Hindlimb muscle (tissue), 1 donor: ENCODE measurements around the gene UBE2H. TPM values are rescaled to one million over a fixed set of nuclear protein-coding genes. Genes with fewer than 3 reads are reported as not detected.
"Not testable (repeated sequence)": the region's sequence is repeated elsewhere in the genome, so short reads cannot be mapped to it uniquely, and the experiment has no call there.

Source experiments
- DNase-seq: peaks from one replicate; pipeline ENCODE4 v3.0.0-alpha.2; 2013
- polyA plus RNA-seq: library from polyadenylated mRNA; unstranded; fragments of 120-200 nt; gene quantifications from one replicate; pipeline ENCODE4 v1.2.1, GENCODE V29; 2013; ENCODE audit not compliant: insufficient read length

UBE2H gene
- polyA plus RNA-seq, 1 donor: 99.4 TPM

GRCh38 chr7:129841465-129841864 is 111.3 kb downstream of the UBE2H start:
- DNase-seq: no peak

GRCh38 chr7:129840757-129841156 is 112.0 kb downstream of the UBE2H start:
- DNase-seq: no peak

GRCh38 chr7:129836983-129837382 is 115.8 kb downstream of the UBE2H start:
- no peak for DNase-seq

DNA sequence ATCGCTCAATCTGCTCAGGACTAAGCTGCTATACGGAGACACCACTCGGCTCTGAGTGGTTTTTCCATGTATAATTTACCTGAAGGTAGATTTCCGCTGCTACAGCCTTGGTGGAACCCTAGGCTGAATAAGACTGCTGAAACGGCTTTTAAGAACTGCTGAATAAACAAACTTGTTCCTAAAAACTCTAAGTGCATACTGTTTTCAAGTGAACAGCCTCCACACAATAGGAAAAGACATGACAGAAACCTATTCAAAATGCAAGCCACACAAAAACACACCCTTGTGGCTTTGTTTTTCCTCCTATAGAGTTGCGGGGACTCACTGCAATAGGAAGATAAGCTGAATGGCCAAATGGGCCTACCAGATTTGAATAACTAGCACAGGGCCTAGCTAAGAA is 117.2 kb downstream of the UBE2H start:
- no peak for DNase-seq

DNA sequence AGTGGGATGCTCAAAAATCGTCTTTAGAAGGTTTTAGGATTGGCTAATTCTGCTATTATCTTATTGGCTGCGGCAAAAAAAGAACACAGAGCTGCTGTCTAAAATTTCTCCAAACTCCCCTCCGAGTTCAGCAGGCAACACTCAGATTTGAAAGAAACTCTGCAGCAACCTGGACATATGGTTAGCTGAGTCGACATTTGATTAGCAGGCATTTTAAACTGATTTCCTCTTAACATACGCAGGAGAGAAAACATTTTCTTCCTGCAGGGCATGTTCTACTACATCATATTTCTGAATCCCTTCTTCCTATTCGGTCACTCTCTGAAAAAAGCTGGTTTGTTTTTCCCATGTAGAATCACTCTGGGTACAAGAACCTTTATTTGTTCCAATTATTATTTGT is 119.4 kb downstream of the UBE2H start:
- not testable (repeated sequence) for DNase-seq

DNA sequence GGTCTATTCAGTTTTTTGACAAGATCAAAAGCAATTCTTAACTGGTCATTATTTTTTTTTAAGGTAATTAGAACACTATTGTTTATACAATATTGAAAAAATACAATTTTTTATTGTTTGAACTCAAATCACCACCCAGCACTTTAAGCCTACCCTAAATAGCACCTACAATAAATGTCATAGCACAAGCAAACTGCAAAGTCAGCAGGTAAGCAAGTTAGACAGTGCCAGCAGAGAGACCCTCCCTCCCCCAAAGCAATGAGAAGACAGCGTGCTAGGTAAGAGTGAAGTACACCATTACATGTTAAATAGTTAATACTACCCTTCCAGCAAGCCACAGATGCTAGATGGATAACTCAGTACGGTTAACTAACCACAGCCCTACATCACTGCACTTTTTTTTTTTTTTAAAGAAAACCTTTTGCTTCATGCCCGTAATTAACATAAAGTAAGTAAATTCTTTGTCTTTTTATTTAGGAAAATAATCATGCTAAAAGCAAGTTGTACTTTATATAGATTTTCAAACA is 120.0 kb downstream of the UBE2H start:
- DNase-seq: no peak

- DNase-seq: no peak
Observed at GRCh38 chr7:129832282-129832681, 120.5 kb downstream of the UBE2H start.

DNA sequence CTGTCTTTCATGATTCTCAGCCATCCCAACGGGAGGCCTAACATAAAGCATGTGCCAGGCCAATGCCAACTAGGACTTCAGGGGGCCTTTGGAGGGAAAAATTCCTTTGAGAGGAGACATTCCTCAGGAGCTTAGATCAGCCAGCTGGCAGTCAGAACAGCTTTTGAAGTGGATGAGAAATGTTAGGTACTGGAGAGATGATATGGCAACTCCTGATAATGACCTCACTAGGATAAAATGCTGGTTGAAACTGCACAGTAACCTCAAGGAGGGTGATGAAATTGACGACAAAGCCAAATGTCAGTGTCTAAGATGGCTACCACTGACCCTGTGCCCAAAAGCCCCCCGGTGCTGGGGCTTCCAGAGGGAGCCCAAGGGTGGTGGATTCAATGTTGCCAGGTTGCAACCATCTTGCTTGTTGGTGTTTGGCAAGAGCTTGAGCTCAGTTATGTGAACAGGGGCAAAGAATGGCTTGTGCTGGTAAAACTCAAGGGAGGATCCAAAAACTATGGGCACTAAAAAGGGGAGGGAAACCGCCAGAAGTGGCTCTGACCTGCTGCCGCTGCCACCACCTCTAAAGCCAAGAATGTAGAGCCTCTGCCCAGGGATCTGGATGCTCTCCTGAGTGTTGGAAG is 121.2 kb downstream of the UBE2H start:
- no peak for DNase-seq

DNA sequence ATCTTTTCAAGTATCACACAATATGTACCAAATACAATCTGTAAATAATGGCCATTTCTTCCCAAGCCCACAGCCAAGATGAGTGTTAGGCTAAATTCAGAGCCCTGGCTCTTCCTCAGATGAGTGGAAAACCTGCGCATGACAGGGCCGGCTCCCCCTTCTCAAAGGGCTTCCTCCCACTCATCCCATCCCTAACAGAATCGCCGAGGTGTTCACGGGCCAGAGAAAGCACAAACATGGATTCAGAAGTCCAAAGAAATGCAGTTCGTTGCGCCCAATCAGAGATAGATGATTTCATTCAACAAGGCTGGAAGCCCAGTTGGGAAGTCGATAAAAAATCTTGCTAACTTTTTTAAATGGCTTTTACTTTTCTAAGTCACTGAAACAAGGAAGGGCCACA is 121.8 kb downstream of the UBE2H start:
- no peak for DNase-seq

DNA sequence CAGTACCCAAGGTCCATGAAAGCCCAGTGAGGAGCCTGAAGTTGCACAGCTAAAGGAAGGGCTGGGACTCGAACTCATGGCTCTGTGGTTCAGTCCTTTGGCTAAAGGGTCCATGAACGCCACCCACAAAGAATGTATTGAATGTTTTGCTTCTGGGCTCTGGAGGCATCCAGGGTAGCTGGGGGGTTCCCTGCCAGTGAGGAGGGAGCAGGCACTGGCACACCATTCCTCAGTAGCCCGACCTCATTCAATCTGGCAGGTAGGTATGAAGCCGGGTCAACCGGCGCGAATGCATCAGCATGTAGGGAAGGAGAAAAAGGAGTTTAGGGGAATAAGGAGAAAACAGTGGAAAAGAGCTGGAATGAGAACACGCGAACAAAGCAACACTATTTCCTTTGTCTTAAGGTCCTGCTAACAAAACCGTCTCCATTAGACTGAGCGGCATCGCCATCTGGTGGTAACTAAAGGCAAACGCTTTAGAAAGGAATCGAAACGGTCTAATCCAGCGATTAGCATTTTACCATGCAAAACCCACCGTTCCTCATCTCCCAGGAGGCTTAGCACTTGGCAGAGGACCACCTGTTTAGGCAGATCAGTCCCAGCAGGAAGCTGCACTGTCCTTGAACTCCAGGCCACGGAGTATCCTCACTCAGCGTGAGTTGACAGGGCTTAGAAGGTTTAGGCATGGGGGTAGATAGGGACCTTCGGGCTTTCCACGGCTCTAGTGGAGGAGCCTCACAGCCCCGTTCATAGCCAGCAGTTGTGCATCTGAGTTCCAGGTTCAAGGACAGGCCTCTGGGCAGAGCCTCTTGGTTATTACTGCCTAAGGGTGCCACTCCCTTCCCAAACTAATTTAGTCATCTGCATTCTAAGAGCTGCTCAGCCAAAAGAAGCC is 122.8 kb downstream of the UBE2H start:
- DNase-seq: peak; percentile 79

DNA sequence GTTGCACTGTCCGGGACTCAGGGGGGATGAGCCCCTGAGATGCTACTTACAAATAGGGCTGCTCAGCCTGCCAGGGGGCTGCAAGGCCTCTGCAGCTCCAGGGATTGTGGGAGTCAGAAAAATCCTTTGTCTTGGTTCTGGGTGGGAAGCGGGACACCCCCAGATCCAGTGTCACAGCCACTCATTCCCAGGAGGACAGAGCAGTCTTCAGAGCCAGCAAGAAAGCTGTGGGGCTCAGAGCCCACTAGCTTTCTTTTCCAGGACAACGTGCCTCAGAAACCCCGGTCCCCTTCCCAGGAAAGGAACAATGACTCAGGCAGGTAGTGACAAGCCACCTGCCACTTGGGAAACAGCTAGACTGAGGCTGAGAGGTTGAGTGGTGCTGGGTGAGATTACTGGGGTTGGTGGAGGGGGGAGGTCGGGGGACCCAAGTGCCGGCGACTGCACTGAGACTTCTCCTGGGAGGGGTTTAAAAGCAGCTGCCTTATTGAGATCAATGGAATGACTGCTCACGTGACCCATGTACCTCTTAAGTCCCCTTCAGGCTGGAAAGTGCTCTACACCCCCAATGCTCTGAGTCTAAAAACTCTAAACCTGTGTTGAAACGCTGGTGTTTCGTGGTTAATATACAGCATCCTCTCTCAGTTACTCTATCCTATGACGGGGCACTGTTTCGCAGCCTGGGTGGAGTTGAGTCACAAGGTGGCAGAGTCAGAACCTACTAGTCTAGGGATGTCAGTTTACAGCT is 123.6 kb downstream of the UBE2H start:
- DNase-seq: no peak

DNA sequence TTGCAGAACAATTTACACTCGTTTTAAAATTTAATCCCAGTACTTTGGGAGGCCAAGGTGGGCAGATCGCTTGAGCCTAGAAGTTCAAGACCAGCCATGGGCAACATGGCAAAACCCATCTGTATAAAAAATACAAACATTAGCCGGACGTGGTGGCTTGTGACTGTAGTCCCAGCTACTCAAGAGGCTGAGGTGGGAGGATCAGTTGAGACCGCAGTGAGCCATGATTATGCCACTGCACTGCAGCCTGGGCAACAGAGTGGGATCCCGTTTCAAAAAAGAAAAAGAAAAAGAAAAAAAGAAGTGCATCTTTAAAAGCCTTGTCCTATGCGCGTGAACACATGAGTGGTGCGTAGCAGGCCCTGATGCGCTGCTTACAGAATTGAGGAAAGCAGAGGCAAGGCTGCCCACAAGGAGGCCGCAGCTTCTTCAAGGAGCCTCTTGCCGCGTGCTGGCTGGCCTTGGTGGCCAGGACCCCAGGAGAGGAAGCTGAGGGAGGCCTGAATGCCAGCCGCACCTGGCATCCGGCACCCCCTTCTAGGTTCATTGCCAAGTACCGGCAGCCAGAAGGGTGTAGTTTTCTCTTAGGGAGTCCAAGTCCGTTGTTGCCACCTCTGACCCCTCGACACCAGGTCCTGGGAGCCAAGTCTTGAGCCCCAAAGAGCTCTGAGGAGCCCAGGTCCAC is 124.5 kb downstream of the UBE2H start:
- DNase-seq: no peak

- DNase-seq: no peak
Observed at GRCh38 chr7:129827467-129827990, 125.2 kb downstream of the UBE2H start.

DNA sequence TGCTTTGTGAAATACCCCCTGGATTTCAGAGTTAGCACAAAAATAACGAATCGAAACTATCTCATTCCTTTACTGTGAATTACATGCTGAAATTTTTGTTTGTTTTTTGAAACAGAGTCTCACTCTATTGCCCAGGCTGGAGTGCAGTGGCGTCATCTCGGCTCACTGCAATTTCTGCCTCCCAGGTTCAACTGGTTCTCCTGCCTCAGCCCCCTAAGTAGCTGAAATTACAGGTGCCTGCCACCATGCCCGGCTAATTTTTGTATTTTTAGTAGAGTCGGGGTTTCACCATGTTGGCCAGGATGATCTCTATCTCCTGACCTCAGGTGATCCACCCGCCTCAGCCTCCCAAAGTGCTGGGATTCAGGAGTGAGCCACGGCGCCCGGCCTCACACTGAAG is 125.9 kb downstream of the UBE2H start:
- not testable (repeated sequence) for DNase-seq

DNA sequence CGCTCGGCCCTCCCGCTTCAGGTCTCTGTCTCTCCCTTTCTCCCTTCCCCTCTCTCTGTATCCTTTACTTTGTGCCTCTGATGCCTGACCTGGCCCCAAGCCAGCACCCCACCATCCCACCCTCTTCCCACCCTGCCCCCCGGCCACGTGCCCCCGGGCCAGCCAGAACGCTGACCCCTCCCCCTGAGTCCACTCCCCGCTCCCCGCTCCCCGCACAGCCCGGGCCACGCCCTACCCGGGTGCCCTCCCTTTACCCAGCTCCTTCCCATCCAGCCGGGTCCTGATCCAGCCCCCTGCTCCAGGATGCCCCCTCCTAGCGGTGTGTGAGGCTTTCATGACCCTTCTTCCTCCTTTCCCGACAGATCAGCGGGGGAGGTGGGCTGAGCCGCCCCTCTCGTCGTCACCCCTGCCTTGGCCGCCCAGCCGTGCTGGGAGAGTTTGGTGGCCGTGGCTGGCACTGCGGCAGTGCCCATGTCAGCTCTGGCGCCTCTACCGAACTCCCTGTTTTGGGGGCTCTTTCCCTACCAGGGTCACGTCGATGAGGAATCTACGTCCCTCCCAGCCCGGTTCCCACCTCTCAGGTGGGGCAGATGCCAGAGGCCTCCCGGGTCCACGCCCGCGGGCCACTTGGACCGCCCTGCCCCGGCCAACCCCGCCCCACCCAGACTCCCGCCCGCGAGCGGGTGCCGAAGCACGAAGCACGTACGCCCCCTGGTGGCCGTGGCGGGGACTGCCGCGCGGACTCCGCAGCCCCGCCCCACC is 127.4 kb downstream of the UBE2H start:
- peak; percentile 88 for DNase-seq

DNA sequence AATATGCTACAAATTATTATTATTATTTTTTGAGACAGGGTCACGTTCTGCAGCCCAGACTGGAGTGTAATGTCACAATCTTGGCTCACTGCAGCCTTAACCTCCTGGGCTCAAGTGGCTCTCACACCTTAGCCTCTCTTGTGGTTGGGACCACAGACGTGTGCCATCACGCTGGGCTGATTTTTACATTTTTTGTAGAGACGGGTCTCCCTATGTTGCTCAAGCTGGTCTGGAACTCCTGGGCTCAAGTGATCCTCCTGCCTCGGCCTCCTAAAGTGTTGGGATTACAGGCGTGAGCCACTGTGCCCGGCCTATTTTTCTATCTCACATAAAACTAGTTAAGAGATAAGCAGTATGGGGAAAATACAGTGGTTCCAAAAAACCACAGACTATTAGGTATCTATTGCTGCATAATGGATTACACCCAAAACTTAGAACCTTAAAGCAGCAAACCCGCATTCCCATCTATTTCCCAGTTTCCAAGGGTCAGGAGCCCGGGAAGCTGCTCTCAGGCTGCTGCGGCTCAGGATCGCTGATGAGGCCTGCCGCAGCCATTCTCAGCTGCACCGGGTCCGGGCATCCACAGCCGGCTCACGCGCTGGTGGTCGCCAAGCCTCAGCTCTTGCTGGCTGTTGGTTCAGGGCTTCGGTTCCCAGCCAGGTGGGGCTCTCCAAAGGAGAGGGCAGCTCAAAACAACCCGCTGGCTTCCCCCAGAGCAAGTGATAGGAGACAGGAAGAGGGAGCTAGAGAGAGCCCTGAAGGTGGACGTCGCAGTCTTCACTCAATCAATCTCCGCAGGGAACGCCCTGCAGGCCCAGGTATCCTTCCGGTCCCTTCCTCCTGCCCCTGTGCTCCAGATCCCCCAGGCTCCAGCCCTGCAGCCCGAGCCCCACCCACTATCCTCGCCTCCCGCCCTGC is 128.2 kb downstream of the UBE2H start:
- no peak for DNase-seq

DNA sequence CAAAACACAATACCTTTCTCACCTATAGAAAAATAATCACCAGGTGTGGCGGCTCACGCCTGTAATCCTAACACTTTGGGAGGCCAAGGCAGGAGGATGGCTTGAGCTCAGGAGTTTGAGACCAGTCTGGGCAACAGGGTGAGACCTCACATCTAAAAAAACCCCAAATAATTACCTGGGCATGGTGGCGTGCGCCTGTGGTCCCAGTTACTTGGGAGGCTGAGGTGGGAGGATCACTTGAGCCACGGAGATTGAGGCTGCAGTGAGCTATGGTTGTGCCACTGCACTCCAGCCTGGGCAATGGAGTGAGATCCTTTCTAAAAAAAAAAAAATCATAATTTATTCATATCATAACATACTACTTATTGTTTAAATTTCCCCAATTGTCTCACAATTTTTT is 129.6 kb downstream of the UBE2H start:
- DNase-seq: not testable (repeated sequence)

GRCh38 chr7:129821476-129821875 is 131.3 kb downstream of the UBE2H start:
- DNase-seq: no peak

- DNase-seq: no peak
Observed at GRCh38 chr7:129816742-129817141, 136.0 kb downstream of the UBE2H start.

DNA sequence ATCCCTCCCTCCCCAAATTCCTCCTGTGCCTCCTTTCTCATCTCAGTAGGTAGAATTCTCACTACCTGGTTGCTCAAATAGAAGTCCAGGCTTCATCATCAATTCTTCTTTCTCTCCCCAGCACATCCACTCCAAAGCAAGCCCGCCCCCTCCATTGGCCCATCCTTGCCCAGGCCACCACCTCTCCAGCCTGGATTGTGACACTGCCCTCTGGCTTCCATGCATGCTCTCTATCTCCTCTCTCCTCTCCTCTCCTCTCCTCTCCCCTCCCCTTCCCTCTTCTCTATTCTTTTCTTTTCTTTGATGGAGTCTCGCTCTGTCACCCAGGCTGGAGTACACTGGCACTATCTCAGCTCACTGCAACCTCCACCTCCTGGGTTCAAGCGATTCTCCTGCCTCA is 144.9 kb downstream of the UBE2H start:
- no peak for DNase-seq
